HepG2 (cell line): ENCODE data around the gene TMEM185B. TPM values are rescaled to one million over a fixed set of nuclear protein-coding genes. Genes with fewer than 3 reads are reported as not detected.
A peak's percentile ranks its signal among the peaks of the same experiment; 100 is the strongest.

Experiments used
- CREB1 ChIP-seq, 2 experiments: fragments of 450-650 bp in 1 of 2; IDR thresholded peaks; 2 replicates each; pipeline ENCODE4 v1.6.1; 2016 to 2017; ENCODE audit warnings: control low read depth in 1 of 2, mild to moderate bottlenecking in 1 of 2, missing compliant biosample characterization in 1 of 2, missing genetic modification characterization in 1 of 2
- FOXO1 ChIP-seq: sonication (generic); formaldehyde crosslinking; IDR thresholded peaks from 2 replicates; pipeline ENCODE4 v1.4.0; 2020; ENCODE audit warnings: missing genetic modification reagents
- ZFP82 ChIP-seq: sonication (generic); formaldehyde crosslinking; IDR thresholded peaks from 2 replicates; pipeline ENCODE4 v1.5.1; 2020; ENCODE audit warnings: mild to moderate bottlenecking, missing genetic modification reagents, borderline replicate concordance
- ZFP90 ChIP-seq: sonication (generic); formaldehyde crosslinking; IDR thresholded peaks from 2 replicates; pipeline ENCODE4 v1.8.0; 2022; ENCODE audit warnings: missing genetic modification reagents, mild to moderate bottlenecking, inconsistent platforms, borderline replicate concordance
- ZNF619 ChIP-seq: sonication (generic); formaldehyde crosslinking; IDR thresholded peaks from 2 replicates; pipeline ENCODE4 v1.4.0; 2020; ENCODE audit warnings: mild to moderate bottlenecking, missing genetic modification reagents
- polyA plus RNA-seq, 8 experiments: library from polyadenylated mRNA; depleted of rRNA in 3 of 8; stranded (reverse) in 7 of 8; unstranded in 1 of 8; fragments of >200 nt; fragmentation: Illumina TruSeq in 4 of 8; extraction: Trizol in 4 of 8; gene quantifications; 2 replicates each; pipeline versions ENCODE4 v1.2.1 to v1.2.3, GENCODE V29; 2011 to 2016; ENCODE audit warnings: low read depth in 4 of 8, missing spikeins in 1 of 8, mixed read lengths in 1 of 8; ENCODE audit not compliant: insufficient read depth in 1 of 8
- total RNA-seq, 5 experiments: library from RNA; depleted of rRNA; stranded (reverse); fragments of >200 nt; fragmentation: Illumina TruSeq; extraction: Trizol; gene quantifications; 2 replicates each; pipeline ENCODE4 v1.2.3, GENCODE V29; 2016; ENCODE audit warnings: low read depth in 1 of 5
- TF ChIP-seq, protein P1 (sequence below), 2 experiments: fragments of 450-650 bp in 1 of 2; sonication (generic) in 1 of 2; formaldehyde crosslinking in 1 of 2; IDR thresholded peaks; 2 replicates each; pipeline versions ENCODE4 v1.6.1 to v1.8.0; 2016 to 2022; ENCODE audit warnings: antibody characterized with exemption in 1 of 2, mild to moderate bottlenecking in 1 of 2, missing genetic modification reagents in 1 of 2
- TF ChIP-seq, protein P2 (sequence below): sonication (generic); formaldehyde crosslinking; IDR thresholded peaks from 2 replicates; pipeline ENCODE4 v1.9.0; 2021; ENCODE audit warnings: mild to moderate bottlenecking, missing genetic modification reagents
- TF ChIP-seq, protein P3 (sequence below): sonication (generic); formaldehyde crosslinking; IDR thresholded peaks from 2 replicates; pipeline ENCODE4 v1.5.1; 2020; ENCODE audit warnings: mild to moderate bottlenecking, missing genetic modification reagents, moderate library complexity

The TMEM185B gene
- total and polyA plus RNA-seq, 2 of the 13 experiments (the other 11 are each of a cell fraction or from before 2014, with no cell fraction given) = 5.6 to 7.0 TPM

DNA sequence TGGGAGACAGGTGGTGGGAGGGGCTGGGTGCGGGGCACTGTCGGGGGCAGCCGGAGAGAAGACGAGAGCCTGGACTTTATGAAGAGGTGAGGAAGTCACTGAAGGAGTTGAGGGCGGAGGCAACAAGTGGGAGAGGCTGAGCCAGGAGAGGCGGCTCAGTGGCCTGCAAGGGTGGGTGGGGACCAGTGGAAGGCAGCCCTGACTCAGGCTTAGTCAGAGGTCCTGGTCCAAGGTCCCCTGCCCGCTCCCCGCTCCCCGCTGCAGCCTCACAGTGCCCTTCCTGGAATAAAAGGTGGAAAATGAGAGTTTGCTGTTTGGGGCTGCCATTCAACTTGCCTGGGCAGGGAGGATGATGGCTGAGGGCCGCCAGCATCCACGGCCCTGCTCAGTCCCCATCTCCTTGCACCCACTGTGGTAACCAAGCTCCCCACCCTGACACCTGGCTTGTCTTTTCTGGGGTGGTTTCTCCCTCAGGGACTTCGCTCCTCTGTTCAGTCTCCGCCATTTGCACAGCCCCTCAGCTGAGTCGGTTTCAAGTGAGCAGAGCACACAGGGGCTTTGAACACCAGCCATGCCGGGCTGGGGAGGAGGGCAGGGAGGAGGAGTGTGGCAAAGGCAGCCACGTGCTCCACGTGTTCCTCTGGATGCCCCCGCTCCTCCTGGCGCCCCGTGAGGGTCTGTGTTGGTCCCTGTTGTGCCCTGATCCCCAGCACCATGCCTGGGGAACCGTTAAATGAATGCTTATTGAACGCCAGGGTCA, 15.7 kb upstream of the TMEM185B start (continued):
- TF ChIP-seq, protein P1, sequence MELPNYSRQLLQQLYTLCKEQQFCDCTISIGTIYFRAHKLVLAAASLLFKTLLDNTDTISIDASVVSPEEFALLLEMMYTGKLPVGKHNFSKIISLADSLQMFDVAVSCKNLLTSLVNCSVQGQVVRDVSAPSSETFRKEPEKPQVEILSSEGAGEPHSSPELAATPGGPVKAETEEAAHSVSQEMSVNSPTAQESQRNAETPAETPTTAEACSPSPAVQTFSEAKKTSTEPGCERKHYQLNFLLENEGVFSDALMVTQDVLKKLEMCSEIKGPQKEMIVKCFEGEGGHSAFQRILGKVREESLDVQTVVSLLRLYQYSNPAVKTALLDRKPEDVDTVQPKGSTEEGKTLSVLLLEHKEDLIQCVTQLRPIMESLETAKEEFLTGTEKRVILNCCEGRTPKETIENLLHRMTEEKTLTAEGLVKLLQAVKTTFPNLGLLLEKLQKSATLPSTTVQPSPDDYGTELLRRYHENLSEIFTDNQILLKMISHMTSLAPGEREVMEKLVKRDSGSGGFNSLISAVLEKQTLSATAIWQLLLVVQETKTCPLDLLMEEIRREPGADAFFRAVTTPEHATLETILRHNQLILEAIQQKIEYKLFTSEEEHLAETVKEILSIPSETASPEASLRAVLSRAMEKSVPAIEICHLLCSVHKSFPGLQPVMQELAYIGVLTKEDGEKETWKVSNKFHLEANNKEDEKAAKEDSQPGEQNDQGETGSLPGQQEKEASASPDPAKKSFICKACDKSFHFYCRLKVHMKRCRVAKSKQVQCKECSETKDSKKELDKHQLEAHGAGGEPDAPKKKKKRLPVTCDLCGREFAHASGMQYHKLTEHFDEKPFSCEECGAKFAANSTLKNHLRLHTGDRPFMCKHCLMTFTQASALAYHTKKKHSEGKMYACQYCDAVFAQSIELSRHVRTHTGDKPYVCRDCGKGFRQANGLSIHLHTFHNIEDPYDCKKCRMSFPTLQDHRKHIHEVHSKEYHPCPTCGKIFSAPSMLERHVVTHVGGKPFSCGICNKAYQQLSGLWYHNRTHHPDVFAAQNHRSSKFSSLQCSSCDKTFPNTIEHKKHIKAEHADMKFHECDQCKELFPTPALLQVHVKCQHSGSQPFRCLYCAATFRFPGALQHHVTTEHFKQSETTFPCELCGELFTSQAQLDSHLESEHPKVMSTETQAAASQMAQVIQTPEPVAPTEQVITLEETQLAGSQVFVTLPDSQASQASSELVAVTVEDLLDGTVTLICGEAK (IDR thresholded peaks at IDR 0.05) = no peak
- TF ChIP-seq, protein P1 (CRISPR knock-in tag; IDR thresholded peaks at IDR 0.05) = peak; percentile 47; the same call in 1 of the 2 replicates
- TF ChIP-seq ZFP90 (CRISPR knock-in tag) (no peak), CREB1 (IDR thresholded peaks at IDR 0.05) (no peak), CREB1 (CRISPR knock-in tag; IDR thresholded peaks at IDR 0.05) (no peak), ZFP82 (CRISPR knock-in tag) (no peak), FOXO1 (CRISPR knock-in tag) (peak; percentile 18; the same call in 1 of the 2 replicates), ZNF619 (CRISPR knock-in tag) (no peak; the same call in 1 of the 2 replicates)
- TF ChIP-seq, protein P2, sequence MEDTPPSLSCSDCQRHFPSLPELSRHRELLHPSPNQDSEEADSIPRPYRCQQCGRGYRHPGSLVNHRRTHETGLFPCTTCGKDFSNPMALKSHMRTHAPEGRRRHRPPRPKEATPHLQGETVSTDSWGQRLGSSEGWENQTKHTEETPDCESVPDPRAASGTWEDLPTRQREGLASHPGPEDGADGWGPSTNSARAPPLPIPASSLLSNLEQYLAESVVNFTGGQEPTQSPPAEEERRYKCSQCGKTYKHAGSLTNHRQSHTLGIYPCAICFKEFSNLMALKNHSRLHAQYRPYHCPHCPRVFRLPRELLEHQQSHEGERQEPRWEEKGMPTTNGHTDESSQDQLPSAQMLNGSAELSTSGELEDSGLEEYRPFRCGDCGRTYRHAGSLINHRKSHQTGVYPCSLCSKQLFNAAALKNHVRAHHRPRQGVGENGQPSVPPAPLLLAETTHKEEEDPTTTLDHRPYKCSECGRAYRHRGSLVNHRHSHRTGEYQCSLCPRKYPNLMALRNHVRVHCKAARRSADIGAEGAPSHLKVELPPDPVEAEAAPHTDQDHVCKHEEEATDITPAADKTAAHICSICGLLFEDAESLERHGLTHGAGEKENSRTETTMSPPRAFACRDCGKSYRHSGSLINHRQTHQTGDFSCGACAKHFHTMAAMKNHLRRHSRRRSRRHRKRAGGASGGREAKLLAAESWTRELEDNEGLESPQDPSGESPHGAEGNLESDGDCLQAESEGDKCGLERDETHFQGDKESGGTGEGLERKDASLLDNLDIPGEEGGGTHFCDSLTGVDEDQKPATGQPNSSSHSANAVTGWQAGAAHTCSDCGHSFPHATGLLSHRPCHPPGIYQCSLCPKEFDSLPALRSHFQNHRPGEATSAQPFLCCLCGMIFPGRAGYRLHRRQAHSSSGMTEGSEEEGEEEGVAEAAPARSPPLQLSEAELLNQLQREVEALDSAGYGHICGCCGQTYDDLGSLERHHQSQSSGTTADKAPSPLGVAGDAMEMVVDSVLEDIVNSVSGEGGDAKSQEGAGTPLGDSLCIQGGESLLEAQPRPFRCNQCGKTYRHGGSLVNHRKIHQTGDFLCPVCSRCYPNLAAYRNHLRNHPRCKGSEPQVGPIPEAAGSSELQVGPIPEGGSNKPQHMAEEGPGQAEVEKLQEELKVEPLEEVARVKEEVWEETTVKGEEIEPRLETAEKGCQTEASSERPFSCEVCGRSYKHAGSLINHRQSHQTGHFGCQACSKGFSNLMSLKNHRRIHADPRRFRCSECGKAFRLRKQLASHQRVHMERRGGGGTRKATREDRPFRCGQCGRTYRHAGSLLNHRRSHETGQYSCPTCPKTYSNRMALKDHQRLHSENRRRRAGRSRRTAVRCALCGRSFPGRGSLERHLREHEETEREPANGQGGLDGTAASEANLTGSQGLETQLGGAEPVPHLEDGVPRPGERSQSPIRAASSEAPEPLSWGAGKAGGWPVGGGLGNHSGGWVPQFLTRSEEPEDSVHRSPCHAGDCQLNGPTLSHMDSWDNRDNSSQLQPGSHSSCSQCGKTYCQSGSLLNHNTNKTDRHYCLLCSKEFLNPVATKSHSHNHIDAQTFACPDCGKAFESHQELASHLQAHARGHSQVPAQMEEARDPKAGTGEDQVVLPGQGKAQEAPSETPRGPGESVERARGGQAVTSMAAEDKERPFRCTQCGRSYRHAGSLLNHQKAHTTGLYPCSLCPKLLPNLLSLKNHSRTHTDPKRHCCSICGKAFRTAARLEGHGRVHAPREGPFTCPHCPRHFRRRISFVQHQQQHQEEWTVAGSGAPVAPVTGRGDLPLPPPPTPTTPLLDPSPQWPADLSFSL (CRISPR knock-in tag) = no peak
- TF ChIP-seq, protein P3, sequence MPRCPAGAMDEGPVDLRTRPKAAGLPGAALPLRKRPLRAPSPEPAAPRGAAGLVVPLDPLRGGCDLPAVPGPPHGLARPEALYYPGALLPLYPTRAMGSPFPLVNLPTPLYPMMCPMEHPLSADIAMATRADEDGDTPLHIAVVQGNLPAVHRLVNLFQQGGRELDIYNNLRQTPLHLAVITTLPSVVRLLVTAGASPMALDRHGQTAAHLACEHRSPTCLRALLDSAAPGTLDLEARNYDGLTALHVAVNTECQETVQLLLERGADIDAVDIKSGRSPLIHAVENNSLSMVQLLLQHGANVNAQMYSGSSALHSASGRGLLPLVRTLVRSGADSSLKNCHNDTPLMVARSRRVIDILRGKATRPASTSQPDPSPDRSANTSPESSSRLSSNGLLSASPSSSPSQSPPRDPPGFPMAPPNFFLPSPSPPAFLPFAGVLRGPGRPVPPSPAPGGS = no peak; the same call in 1 of the 2 replicates
